Activated T-cell treated with anti-CD3 and anti-CD28 coated beads for 48 hours (primary cell): ENCODE results near the gene CFAP100.

ENCODE experiments used
- DNase-seq: peaks from one replicate; pipeline ENCODE4 v3.0.0-alpha.2; 2020; ENCODE audit warnings: low read depth

CFAP100 gene

DNA sequence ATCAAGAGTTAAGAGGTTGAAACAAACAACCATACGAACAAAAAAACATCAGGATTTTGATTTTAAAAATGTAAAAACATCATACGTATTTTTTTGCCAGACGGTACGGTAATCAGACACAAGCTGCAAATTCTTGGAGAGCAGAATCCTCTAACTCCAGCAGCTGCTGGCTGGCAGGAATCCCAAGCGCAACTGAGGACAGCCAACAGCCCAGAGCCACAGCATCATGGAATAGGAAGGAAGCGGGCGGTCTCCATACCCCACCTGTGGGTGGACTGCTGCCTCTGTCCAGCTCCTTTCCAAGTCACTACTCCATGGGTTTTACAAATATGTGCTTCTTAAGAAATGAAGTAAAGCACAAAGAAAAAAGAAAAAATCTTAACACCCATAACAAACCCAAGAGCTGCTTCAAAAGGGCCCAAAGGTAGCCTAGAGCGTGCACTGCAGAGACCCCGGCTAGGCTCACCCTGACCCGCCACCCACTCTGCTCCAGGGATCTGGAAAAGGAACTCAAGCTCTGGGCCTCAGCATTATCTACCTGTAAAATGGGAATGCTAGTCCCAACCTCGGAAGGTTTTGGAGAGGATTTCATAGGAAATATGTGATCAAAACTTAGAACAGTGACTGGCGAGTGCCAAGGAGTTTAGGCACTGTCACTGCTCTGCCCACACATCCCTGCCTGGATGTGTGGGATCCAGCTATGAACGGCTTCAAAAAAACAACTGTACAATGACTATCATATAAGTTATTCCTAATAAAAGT lies 47.6 kb downstream of the CFAP100 start:
- DNase-seq = no peak

DNA sequence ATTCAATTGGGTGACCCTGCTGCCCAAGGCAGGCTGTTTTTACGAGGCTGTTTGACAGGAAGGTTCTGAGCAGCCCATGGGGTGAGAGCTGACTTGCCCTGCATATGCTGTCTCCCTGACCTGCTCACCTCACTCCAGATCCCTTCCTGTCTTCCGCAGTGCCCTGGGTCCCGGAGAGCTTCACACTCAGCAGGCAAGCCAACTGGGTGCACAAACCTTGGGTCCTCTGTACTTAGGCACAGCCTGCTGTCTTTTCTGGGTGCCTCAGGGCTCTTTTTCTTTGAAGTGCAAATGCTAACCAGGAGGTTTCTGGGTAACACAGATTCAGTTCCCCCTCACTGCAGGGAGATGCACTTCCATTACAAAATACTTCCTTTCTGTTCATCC lies 48.1 kb downstream of the CFAP100 start:
- DNase-seq = no peak

DNA sequence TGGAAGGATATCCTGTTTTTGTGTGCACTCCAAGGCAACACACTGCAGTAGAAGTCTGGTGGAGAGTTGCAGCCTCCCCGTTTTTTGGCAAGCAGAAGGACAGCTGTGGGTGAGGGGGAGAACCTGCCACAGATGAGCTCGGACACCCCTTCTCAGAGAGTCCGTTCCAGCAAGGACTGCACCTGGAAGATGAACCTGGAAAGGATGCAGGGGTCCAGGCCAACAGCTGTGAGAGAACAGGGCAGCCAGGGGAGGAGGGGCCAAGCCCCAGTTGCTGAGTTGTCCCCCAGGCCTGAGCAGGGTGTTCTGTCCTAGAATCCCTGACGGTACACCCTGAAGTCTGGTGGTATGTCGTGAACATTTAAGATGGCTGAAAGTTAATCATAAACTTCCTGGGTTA lies 50.8 kb downstream of the CFAP100 start:
- no peak for DNase-seq

DNA sequence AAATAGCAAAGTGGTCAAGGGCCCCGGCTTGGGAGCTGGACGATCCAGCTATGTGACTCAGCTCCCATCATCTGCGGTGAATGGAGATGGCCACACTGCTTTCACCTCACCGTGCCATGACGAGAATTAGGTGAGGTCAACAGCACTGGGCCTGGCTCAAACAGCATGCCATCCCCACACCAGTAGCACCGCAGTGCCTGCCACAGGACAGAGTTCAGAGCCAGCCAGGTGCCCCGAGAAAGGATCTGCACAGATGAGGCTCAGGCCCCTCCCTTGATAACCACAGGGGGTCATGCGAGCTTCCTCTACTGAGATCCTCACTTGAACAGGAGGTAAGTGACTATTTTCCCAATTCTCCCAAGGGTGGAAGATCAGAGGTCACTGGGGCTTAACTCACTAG lies 51.6 kb downstream of the CFAP100 start:
- DNase-seq = no peak

DNA sequence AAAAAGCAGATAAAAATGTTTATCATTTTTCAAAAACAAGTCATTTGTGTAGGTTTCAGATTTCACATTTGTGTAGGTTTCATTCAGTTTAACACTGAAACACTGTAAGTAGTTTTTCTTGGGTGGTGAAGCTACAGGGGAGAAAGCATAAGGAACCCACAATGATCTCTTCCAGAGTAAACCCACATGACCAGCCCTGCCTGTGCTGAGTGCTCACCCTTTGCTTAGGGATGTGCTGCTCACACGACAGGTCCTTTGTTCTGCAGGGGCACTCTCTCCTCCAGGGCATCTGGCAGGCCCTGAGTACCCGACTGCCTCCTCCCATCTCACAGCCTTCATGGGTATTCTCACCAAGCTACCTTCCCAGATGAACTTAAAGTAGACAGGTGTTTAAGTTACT lies 52.1 kb downstream of the CFAP100 start:
- no peak for DNase-seq

DNA sequence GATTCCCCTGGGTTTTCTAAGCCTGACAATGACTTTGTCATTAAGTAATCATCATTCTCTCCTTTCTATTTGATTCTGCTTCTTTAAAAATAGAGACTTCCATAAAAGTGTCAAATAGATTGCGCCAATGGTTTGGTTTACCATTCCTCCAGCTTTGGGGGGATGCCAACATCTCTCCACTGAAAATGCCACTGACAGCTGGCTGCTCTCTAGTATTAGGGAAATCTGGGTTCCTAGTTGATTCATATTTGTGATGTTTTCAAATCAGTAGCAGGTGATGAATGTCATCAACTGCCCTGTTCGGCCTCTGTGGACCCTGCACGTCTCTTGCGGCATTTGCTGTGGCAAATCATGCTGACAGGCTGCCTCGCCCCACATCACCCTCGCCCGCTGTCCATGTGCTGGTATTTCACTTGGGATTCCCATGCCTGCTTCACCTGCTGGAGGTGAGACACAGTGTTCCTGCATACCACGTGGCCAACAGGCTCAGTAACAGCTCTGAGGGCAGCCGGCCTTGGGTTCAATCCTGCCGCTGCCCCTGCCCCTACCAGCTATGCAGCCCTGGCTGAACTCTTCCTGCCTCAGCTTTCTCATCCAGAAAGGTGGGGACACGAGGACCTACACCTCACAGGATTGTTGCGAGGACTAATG lies 52.9 kb downstream of the CFAP100 start:
- no peak for DNase-seq

DNA sequence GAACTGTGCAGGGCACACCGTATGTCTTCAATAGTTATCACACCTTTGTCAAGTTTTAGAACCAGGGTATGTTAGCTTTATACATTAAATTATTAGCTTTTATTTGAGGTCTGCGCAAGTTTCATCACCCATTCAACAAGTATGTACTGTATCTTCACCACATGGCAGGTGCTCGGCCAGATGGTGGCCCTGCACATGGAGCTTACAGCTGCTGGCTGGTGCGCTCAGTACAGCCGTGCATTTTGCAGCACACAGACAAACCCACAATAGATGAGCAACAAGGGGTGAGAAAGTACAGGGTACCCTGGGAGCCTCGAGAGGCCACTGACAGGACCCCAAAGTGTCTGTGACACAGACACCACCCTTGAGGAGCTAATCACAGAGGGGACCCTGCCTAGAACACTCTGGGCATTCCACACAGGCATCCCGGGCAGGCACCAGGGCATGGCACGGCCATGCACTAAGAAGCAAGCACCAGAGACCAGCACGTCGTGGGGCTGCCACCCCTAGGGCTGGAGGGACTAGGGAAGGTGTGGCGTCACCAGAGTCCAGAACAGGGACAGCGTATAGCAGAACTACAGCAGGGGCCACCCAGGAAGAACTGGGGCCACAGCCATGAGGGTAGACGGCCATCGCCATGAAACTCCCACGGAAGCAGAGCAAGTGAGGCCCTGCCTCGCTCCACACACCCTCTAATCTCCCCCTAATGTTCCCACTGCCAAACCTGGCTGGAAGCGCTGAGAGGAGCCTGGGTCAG lies 53.6 kb downstream of the CFAP100 start:
- no peak for DNase-seq

DNA sequence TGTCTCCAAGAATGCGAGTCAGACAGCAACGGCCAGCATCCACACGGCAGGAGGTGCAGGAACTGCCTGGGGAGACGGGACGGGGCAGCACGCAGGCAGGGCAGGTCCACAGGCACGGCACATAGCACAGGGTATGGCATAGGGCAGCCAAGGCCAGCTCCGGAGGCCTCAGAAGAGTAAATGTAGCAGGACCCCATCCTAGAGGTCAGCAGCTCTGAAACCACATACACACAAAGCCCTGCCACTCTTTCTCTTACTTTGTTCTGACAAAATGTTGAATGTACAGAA lies 54.1 kb downstream of the CFAP100 start:
- no peak for DNase-seq

DNA sequence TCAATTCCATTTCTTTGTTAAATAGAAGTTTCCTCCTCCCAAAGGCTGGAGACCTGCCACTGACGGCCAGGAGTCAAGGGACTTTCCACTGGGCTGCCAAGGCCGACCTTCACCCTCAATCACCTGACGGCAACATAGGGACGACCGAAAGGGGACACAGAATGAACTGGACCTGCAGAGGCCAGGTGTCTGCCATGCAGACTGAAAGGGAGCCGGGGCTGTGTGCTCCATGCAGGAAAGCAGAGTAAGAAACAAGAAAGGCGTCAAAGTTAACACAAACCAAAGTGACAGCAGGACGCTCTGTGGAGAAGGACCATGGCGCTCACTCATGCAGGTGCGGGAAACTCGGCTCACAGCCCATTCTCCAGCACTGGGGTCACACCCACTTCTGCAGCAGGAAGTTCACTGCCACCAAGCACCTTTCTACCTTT lies 54.9 kb downstream of the CFAP100 start:
- DNase-seq = no peak

DNA sequence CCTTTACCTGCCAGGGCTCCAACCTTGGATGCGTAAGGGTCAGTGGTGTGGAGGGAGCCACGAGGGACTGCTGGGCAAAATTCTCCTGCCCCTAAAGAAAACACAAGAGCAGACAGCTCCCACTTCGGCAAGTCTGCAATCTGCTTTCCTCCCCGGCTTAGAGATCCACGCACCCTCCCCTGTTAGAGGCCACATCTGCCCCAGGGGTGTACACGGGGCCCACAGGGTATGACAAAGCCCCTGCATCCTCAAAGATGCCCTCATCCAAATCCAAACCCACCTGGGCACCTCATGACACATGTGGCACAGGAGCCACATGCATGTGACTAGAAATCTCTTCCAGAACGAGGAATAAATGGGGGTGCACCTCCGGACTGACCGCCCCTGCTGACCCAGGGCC lies 55.5 kb downstream of the CFAP100 start:
- DNase-seq = no peak

DNA sequence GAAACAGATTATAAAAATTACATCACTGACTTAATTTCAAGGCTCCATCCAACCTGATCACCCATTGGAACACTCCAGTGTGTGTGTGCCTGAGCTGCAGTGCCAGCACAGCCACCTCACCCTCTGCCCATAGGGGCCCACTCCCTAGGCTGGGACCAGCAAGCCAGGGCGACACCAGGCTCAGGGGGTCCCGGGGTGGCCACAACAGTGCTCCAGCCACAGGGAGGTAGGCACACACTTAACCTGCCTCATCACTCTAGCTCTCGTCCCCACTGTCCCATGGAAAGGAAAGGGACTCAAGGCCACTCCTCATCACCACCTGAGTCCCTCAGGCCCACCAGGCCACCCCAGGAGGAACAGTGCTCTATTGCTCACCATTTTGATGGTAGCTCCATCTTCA lies 56.0 kb downstream of the CFAP100 start:
- DNase-seq = no peak

DNA sequence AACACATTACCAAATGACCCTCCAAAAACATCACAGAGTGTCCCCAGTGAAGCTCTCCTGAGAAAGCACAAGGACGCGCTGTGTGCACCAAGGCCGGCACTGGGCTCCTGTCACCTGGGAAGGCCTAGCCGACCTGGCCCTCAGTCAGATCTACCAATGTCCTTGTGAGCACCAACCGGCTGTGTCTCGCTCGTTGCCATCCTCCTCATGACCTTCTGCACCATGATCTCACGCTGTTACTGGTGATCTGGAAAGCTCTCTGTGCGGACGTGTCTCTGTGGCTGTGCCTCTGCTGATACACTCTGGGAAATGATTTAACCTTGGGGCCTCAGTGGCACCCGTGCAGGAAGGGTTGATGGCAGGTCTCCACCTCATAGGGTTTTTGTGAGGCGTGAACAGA lies 56.8 kb downstream of the CFAP100 start:
- DNase-seq = no peak

DNA sequence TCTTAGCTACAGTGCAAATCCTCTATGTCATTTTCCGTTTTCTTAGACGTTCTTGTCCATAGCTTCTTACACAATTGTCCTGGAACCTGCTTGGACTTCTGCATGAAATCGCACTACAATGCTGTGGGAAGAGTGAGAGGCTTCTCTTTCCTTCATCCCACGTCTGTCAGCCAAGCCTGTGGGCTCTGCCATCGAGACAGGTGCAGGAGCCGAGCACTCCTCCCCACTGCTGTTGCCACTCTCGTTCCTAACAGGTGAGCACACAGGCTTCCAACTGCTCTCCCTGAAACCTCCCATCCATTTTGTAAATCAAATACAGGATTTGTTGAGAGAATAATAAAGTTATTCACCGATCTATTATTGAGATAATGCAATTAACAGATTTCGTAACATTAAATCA lies 57.5 kb downstream of the CFAP100 start:
- DNase-seq = no peak

DNA sequence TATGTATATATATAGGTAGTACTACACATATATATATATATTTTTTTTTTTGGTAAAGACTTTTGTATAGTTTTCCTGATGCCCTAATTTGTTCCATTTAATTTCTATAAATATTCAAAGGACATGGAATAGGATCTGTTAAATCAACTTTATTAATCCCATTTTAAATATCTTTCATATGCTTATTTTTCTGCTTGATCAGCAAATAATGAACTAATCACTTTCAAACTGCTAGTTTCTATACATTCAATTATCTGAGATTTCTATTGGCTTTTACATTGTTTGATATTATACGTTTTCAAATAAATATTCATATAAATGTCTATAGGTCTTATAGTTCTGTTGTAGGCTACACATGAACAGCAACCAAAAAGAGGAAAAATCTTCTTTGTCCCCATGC lies 59.3 kb downstream of the CFAP100 start:
- DNase-seq = no peak

DNA sequence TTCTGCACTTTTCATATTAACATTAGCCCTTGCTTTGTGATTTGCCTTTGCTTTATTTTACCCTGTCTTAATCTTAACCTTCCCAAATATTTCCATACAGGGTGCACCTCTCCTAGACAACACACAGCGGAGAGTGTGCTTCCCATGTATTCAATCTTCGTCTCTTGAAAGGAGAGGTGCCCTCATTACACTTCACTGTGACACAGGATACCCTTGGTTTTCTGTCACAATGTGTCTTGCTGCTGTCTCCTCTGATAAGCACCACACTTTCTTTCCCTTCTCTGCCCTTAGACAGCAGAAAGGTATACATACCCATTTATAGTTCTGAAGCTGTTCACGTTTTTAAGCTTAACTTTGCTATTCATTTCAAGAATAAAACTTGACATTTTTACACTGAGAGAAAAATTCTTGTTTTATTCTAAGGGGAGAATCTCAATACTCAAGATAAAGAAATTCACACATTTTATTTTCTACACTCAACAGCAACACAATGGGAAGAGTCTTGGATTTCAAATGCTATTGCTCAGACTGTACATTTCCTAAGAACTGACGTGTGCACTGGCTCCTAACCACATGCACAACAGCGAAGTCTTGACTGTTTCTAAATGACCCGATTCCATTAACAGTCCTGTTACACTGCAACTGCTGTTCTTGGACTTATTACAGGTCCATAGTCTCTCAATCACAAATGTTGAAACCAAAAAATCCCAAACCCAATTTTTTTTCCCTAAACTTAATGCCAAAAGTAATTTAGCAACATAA lies 59.9 kb downstream of the CFAP100 start:
- no peak for DNase-seq

DNA sequence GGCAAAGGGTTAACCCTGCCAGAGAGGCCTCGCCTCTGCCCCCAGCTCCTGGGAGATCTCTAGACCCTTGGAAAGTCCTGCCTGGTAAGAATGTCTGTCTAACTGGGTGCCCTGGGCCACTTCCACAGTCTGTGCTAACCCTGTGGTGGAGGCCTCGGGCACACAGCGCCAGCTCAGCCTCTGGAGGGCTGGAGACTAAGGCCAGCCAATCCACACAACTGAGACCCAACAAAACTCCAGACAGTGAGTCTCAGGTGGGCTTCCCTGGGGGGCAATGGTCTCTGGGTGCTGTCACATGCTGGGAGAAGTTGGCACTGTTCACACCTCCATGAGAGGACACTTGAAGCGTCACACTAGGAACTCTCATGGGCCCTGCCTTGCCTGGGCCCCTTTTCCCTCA lies 61.5 kb downstream of the CFAP100 start:
- DNase-seq = no peak

DNA sequence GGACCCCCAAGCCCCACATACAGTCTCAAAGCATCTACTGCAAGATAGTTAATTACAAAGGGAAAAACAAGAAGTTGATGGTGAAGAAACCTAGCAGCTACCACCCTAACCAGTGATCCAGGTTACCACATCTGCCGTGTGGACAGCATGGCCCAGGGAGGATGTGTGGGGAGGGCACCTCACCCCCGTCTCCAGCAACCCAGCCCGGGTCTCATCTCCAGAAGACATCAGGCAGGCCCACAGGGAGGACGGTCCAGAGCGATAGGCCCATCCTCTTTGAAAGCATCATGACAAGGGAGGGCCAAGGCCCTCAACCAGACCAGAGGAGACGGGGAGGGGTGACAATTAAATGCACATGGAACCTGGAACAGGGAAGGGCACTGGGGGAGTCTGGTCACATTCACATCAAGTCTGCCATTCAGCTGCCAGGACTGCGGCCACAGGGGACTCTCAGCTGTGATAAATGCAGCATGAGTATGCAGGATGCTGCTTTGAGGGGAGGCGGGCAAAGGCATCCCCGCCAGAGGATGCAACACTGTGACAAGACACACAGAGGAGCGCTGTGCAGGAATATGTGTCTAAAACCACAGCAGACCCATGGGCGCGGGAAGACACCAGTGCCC lies 62.2 kb downstream of the CFAP100 start:
- no peak for DNase-seq

DNA sequence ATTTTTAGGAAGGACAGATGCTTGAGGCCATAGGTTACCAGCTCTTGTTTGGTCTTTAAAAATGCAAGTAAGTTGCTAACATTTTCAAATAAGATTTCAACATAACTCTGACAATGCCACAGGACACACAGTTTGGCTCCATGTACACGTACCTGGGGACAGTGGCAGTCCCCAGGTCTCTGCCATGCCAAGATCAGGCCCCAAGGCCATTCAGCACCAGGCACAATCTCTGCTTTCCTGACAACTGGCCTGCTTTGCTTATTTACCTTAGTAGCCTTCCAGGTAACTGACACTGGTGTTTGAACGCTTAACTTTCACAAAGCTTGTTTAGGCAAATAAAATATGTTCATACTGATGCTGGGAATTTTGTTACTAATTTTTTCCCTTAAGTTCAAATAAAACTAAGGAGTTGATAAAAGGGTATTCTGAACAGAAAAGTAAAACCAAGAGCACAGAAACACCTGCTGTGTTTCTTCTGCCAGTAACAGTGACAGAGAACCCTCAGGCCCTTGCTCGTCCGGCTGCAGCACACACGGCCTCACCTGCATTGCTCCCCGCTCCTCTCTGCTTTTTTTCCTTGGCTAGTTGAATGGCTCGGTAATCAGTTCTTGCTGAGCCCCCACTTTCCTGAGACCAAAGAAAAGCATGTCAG lies 64.5 kb downstream of the CFAP100 start:
- DNase-seq = no peak

DNA sequence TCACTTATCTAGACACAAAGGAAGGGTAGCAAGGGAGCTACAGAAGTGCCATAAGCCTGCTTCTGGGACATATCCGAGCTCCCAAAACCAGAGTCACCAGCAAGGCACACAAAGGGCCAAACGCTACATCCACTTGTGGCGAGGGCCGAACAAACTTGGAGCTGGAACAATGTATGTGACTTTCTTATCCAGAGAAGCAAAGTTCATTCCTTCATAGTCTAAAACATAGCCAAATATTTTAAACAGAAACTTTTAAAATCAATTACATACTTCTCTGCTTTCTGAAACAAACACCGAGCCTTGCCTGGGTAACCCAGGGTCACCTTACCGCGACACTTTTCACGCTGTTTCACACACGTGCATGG lies 65.0 kb downstream of the CFAP100 start:
- DNase-seq = no peak

DNA sequence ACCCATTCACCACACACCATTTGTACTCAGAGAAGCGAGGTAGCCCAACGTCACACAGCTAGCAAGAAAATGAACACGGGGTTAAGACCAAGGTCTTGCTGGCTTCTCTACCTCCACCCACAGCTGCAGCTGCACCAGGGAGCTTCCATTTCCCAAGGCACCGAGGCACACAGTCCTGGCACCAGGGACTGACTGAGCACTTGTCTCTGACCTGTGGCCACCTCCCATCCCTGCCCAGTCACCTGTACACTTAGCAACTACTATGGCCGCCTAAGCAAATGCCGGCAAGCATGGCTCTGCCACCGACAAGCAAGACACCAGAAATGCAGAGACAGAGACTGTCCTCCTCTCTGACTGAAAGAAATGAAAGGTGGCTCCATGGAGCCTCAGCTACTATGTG lies 65.7 kb downstream of the CFAP100 start:
- no peak for DNase-seq

DNA sequence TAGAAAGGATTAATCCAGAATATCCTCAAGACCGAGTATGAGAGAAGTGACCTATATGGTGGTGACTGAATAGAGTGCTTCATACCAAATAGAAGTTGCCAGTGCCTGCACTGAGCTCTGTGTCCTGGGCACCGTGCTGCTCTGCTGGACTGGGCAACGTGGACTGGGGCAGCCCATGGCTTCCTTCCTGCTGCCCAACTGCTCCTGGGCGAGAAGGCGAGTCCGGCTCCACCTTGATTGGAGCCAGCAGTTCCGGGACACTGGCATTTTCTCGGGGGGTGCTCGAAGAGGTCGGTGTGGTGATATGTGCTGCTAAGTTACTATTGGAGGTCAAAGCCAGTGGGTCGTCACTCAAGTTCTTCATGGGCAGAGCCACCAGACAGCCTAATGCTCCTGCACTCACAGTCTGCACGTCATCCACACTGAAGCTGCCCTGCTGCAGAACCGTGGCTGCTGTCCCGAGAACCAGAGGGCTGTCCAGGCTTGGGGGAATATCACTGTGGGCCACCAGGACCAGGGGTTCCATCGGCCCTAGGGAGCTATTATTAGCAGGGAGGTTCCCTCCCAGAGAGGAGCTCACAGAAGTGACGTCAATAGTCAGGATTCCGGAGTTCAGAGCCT lies 66.9 kb downstream of the CFAP100 start:
- DNase-seq = no peak
